WERI-Rb-1 (cell line): ENCODE results near the gene SEPTIN11.
A peak's percentile ranks its signal among the peaks of the same experiment; 100 is the strongest.

ENCODE experiments used
- DNase-seq: peaks from one replicate; pipeline ENCODE4 v3.0.0-alpha.2; 2020
- H3K27ac ChIP-seq: fragments of 250-450 bp; sonication (Bioruptor Pico); 2 replicates; pipeline ENCODE4 v1.5.1; 2020; ENCODE audit warnings: mild to moderate bottlenecking, moderate library complexity
- H3K27me3 ChIP-seq: fragments of 250-450 bp; sonication (Bioruptor Pico); 2 replicates; pipeline ENCODE4 v1.5.1; 2021; ENCODE audit warnings: mild to moderate bottlenecking, low read depth, moderate library complexity; ENCODE audit not compliant: insufficient read depth, severe bottlenecking
- H3K36me3 ChIP-seq: fragments of 250-450 bp; sonication (Bioruptor Pico); 2 replicates; pipeline ENCODE4 v1.5.1; 2020; ENCODE audit warnings: mild to moderate bottlenecking, moderate library complexity
- H3K4me3 ChIP-seq: 2 replicates; pipeline ENCODE4 v1.5.1; 2011; ENCODE audit warnings: low read depth, mild to moderate bottlenecking, control low read depth, low read length
- H3K9me3 ChIP-seq: fragments of 250-450 bp; sonication (Bioruptor Pico); 2 replicates; pipeline ENCODE4 v1.5.1; 2021; ENCODE audit warnings: mild to moderate bottlenecking, moderate library complexity; ENCODE audit not compliant: severe bottlenecking
- CTCF ChIP-seq: IDR thresholded peaks from 2 replicates; pipeline ENCODE4 v1.5.1; 2011; ENCODE audit warnings: low read depth, mild to moderate bottlenecking, control low read depth, inconsistent platforms, low read length

Gene SEPTIN11

GRCh38 chr4:76989391-76990061, 40.0 kb downstream of the SEPTIN11 start:
- DNase-seq = no peak
- Histone ChIP-seq H3K4me3 (no peak overlapping the region), H3K9me3 (no peaks in the 10 kb centered on the region), H3K27me3 (no peaks in the 10 kb centered on the region), H3K27ac (no peak overlapping the region), H3K36me3 (no peaks in the 10 kb centered on the region)
- TF ChIP-seq CTCF = no peak

- no peak for DNase-seq
- Histone ChIP-seq H3K9me3 (no peaks in the 10 kb centered on the region), H3K4me3 (no peak overlapping the region), H3K36me3 (no peaks in the 10 kb centered on the region), H3K27me3 (no peaks in the 10 kb centered on the region), H3K27ac (no peak overlapping the region)
- TF ChIP-seq CTCF = 0 out of 2 replicates have a peak, but pooled peaks have one; percentile 10
Observed at GRCh38 chr4:76990288-76991080, 40.9 kb downstream of the SEPTIN11 start.

- no peak for TF ChIP-seq CTCF
- Histone ChIP-seq H3K27ac (no peak overlapping the region), H3K27me3 (no peaks in the 10 kb centered on the region), H3K36me3 (no peaks in the 10 kb centered on the region), H3K9me3 (no peaks in the 10 kb centered on the region), H3K4me3 (no peak overlapping the region)
- no peak for DNase-seq
Observed at GRCh38 chr4:76991161-76991660, 41.7 kb downstream of the SEPTIN11 start.

GRCh38 chr4:76993787-76994641, 44.5 kb downstream of the SEPTIN11 start:
- no peaks in the 10 kb centered on the region for H3K9me3 ChIP-seq
- no peak overlapping the region for H3K4me3 ChIP-seq
- H3K36me3 ChIP-seq = peaks cover 11% of the 10 kb centered on the region; the same call in 1 of the 2 replicates
- TF ChIP-seq CTCF = no peak
- H3K27ac ChIP-seq = no peak overlapping the region
- H3K27me3 ChIP-seq = no peaks in the 10 kb centered on the region
- DNase-seq = no peak

- no peak for DNase-seq
- H3K27ac ChIP-seq = no peak overlapping the region
- no peak for TF ChIP-seq CTCF
- no peaks in the 10 kb centered on the region for H3K27me3 ChIP-seq
- H3K4me3 ChIP-seq = no peak overlapping the region
- H3K9me3 ChIP-seq = no peaks in the 10 kb centered on the region
- H3K36me3 ChIP-seq = peaks cover 19% of the 10 kb centered on the region; the same call in 1 of the 2 replicates
Observed at GRCh38 chr4:76995776-76996175, 46.2 kb downstream of the SEPTIN11 start.
